Stimulated activated CD8-positive, alpha-beta memory T cell treated with anti-CD3 and anti-CD28 coated beads, Interleukin-12 subunit alpha, Interleukin-12 subunit beta, amount 100 ng/mL, for 24 hours (primary cell): ENCODE data around the gene ABHD2.

ENCODE experiments used
- DNase-seq: peaks from one replicate; pipeline ENCODE4 v3.0.0-alpha.2; 2020; ENCODE audit errors: extremely low read depth

ABHD2 gene

GRCh38 chr15:89195836-89196235 is 107.6 kb downstream of the ABHD2 start:
- DNase-seq: no peak

GRCh38 chr15:89196241-89196640 is 108.0 kb downstream of the ABHD2 start:
- DNase-seq: no peak

- no peak for DNase-seq
Measured at GRCh38 chr15:89196994-89197393, 108.7 kb downstream of the ABHD2 start.

- no peak for DNase-seq
Measured at GRCh38 chr15:89197503-89197971, 109.3 kb downstream of the ABHD2 start.

- no peak for DNase-seq
Measured at GRCh38 chr15:89198196-89198595, 109.9 kb downstream of the ABHD2 start.

- DNase-seq: no peak
Measured at GRCh38 chr15:89198934-89199333, 110.7 kb downstream of the ABHD2 start.

- DNase-seq: no peak
Measured at GRCh38 chr15:89199746-89200145, 111.5 kb downstream of the ABHD2 start.

GRCh38 chr15:89200182-89200581 is 111.9 kb downstream of the ABHD2 start:
- DNase-seq: no peak

- no peak for DNase-seq
Measured at GRCh38 chr15:89201465-89202005, 113.3 kb downstream of the ABHD2 start.

GRCh38 chr15:89203705-89204273 is 115.5 kb downstream of the ABHD2 start:
- DNase-seq: no peak

- DNase-seq: no peak
Measured at GRCh38 chr15:89205991-89206585, 117.8 kb downstream of the ABHD2 start.

- peak; percentile 37 for DNase-seq
Measured at GRCh38 chr15:89206908-89207331, 118.7 kb downstream of the ABHD2 start.

GRCh38 chr15:89208256-89208655 is 120.0 kb downstream of the ABHD2 start:
- DNase-seq: no peak

GRCh38 chr15:89209057-89209456 is 120.8 kb downstream of the ABHD2 start:
- no peak for DNase-seq

- DNase-seq: no peak
Measured at GRCh38 chr15:89211678-89212170, 123.5 kb downstream of the ABHD2 start.

- DNase-seq: no peak
Measured at GRCh38 chr15:89215627-89216026, 127.4 kb downstream of the ABHD2 start.

GRCh38 chr15:89217031-89217430 is 128.8 kb downstream of the ABHD2 start:
- DNase-seq: no peak

- DNase-seq: no peak
Measured at GRCh38 chr15:89217686-89218376, 129.6 kb downstream of the ABHD2 start.

- DNase-seq: no peak
Measured at GRCh38 chr15:89218531-89218930, 130.3 kb downstream of the ABHD2 start.

- no peak for DNase-seq
Measured at GRCh38 chr15:89221543-89221942, 133.3 kb downstream of the ABHD2 start, which contains the start of gene RLBP1. TSS of gene RLBP1 (minus strand) at chr15:89221579. CDS start at chr15:89218975, 2,604 bp downstream.

GRCh38 chr15:89225588-89225987 is 137.3 kb downstream of the ABHD2 start:
- DNase-seq: no peak

GRCh38 chr15:89226359-89227221 is 138.3 kb downstream of the ABHD2 start:
- no peak for DNase-seq
